Smooth muscle cell (in vitro differentiated cells): ENCODE data around the gene UTP14A. TPM values are rescaled to one million over a fixed set of nuclear protein-coding genes. Genes with fewer than 3 reads are reported as not detected.
A peak's percentile ranks its signal among the peaks of the same experiment; 100 is the strongest.

ENCODE experiments used
- DNase-seq: peaks from one replicate; lab custom pipeline; 2025; ENCODE audit not compliant: unreplicated experiment; lab: John Stamatoyannopoulos, UW
- H2AFZ ChIP-seq: fragments of 200-600 bp; sonication (generic); 2 replicates; pipeline ENCODE4 v1.6.0; 2016; ENCODE audit warnings: antibody characterized with exemption, low read depth, mild to moderate bottlenecking
- H3F3A ChIP-seq: fragments of 200-600 bp; sonication (generic); 2 replicates; pipeline ENCODE4 v1.6.0; 2017; ENCODE audit warnings: antibody characterized with exemption, low read depth
- H3K27ac ChIP-seq: fragments of 200-600 bp; sonication (generic); 2 replicates; pipeline ENCODE4 v1.5.1; 2016; ENCODE audit warnings: low read depth, mild to moderate bottlenecking
- H3K27me3 ChIP-seq: fragments of 200-600 bp; sonication (generic); 2 replicates; pipeline ENCODE4 v1.6.1; 2016; ENCODE audit warnings: low read depth, mild to moderate bottlenecking
- H3K36me3 ChIP-seq: fragments of 200-600 bp; sonication (generic); 2 replicates; pipeline ENCODE4 v1.5.1; 2016; ENCODE audit warnings: low read depth
- H3K4me1 ChIP-seq: fragments of 200-600 bp; sonication (generic); 2 replicates; pipeline ENCODE4 v1.5.1; 2016; ENCODE audit warnings: low read depth
- H3K4me2 ChIP-seq: fragments of 200-600 bp; sonication (generic); 2 replicates; pipeline ENCODE4 v1.6.0; 2016; ENCODE audit warnings: mild to moderate bottlenecking
- H3K4me3 ChIP-seq: fragments of 200-600 bp; sonication (generic); 2 replicates; pipeline ENCODE4 v1.5.1; 2016; ENCODE audit warnings: mild to moderate bottlenecking
- H3K79me2 ChIP-seq: fragments of 200-600 bp; sonication (generic); 2 replicates; pipeline ENCODE4 v1.6.0; 2016; ENCODE audit warnings: low read depth, mild to moderate bottlenecking
- H3K9ac ChIP-seq: fragments of 200-600 bp; sonication (generic); 2 replicates; pipeline ENCODE4 v1.6.0; 2016; ENCODE audit warnings: low read depth
- H3K9me3 ChIP-seq: fragments of 200-600 bp; sonication (generic); replicated peaks from 2 replicates; pipeline ENCODE4 v1.5.1; 2016; ENCODE audit warnings: low read depth
- H4K20me1 ChIP-seq: fragments of 200-600 bp; sonication (generic); 2 replicates; pipeline ENCODE4 v1.6.0; 2016; ENCODE audit warnings: low read depth
- CTCF ChIP-seq: fragments of 200-600 bp; sonication (generic); IDR thresholded peaks from 2 replicates; pipeline ENCODE4 v1.5.1; 2017; ENCODE audit warnings: borderline replicate concordance, mild to moderate bottlenecking, antibody characterized with exemption; ENCODE audit not compliant: insufficient read depth, poor library complexity, severe bottlenecking
- WGBS: methylation state at CpG from one replicate; pipeline ENCODE4 v1.1.7; 2016; ENCODE audit warnings: low lambda C conversion rate; 5-methylcytosine and 5-hydroxymethylcytosine counted together
- polyA plus RNA-seq: library from polyadenylated mRNA; unstranded; fragments of >200 nt; fragmentation: Nextera tagmentation; extraction: Ambion mirVana; gene quantifications from 2 replicates; pipeline ENCODE4 v1.2.1, GENCODE V29; 2016
- total RNA-seq: library from RNA; depleted of rRNA; stranded (reverse); fragments of >200 nt; gene quantifications from 2 replicates; pipeline ENCODE4 v1.2.3, GENCODE V29; 2014

UTP14A gene
- total and polyA plus RNA-seq, 2 experiments from 2014 or later, result 5.1 to 12.9 TPM

DNA sequence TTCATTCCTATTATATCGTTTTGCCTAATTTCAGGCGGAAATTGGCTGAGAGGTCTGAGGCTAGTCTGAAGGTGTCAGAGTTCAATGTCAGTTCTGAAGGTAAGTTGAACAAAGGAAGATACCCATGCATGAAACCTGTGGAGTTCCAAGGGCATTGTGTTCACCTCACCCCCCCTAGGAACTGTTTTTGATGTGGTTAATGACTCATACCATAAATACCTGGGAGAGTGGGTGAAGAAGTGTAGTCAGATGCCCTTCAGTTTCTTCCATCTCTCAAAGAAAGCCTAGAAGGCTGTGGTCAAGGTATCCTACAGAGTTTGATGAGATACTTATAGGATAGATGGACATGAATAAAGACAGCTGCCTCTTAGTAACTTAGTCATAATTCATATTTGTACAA, 2.7 kb downstream of the UTP14A start:
- no peaks in the 10 kb centered on the region for H3K9me3 ChIP-seq
- no peaks in the 10 kb centered on the region for H3K36me3 ChIP-seq
- no peak overlapping the region for H3K4me3 ChIP-seq
- H3K27ac ChIP-seq, result no peak overlapping the region
- H3K4me2 ChIP-seq, result no peak overlapping the region
- no peaks in the 10 kb centered on the region for H3K4me1 ChIP-seq
- TF ChIP-seq CTCF, result no peak
- no peak overlapping the region for H2AFZ ChIP-seq
- 68% methylated on average over 2 of the region's 2 CpGs for WGBS
- no peaks in the 10 kb centered on the region for H4K20me1 ChIP-seq
- H3K27me3 ChIP-seq, result no peaks in the 10 kb centered on the region
- H3K79me2 ChIP-seq, result peaks cover 7% of the 10 kb centered on the region
- no peaks in the 10 kb centered on the region for H3F3A ChIP-seq
- no peak for DNase-seq
- no peak overlapping the region for H3K9ac ChIP-seq

DNA sequence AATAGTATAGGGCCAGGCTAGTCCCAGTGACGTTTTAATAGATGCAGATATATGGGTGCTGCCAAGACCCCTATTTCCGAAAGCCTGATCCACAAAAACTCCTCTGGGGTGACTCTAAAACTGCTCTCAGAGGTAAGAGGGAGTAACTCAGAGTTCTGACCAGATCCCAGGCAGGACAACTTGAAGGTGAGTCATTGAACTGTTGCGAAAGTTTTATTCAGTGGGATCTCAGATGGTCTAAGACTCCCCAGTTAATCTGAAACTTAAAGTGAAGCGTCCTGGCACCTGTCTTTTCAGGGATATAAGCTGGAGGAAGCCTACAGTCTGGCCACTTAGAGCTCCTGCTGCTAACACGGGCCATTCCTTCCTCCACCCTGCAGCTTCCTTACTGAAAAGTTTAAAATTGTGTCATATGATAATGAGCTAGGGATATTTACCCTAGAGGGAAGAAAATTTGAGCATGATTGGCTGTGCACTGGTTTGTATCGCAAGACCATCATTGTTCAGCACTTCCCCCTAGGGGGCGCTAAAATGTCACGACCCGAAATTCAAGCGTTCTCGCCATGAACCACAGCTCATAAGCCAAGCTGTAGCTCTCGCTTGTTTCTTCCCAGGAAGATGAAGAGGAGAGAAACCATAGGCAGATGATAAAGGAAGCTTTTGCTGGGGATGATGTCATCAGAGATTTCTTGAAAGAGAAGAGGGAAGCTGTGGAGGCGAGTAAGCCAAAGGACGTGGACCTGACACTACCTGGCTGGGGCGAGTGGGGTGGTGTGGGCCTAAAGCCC, 19.5 kb downstream of the UTP14A start:
- Histone ChIP-seq H2AFZ (no peak overlapping the region), H3F3A (no peaks in the 10 kb centered on the region), H3K4me1 (no peaks in the 10 kb centered on the region), H3K4me2 (no peak overlapping the region), H3K9me3 (no peaks in the 10 kb centered on the region), H3K27ac (no peak overlapping the region), H3K9ac (no peak overlapping the region), H3K4me3 (no peak overlapping the region), H3K36me3 (peaks cover 4% of the 10 kb centered on the region), H4K20me1 (no peaks in the 10 kb centered on the region), H3K79me2 (no peaks in the 10 kb centered on the region), H3K27me3 (no peaks in the 10 kb centered on the region)
- peak; percentile 63 for TF ChIP-seq CTCF
- WGBS, result 46% methylated on average over 15 of the region's 15 CpGs
- DNase-seq, result peak; percentile 9

DNA sequence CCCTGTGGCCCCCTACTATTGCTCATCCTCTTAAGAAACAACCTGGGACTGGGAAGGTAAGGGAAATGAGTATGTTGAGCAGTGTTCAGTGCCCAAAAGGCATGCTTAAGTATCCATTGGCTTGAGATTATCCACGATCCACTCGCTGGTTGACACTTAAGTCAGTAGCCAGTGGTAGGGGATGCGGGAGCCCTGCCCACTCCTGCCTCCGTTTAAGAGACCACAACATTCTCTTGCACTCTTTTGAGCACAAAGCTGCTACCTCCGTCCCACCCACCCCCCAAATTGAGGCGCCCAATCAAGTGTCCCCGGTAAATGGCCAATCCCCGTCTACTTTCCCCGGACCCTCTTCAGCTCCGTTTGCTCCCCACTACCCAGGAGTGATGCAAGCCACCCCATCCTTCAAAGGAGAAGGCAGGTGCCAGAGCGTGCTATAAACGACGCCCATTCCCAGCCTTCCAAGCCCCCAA, 25.0 kb downstream of the UTP14A start:
- TF ChIP-seq CTCF, result no peak
- Histone ChIP-seq H4K20me1 (no peaks in the 10 kb centered on the region), H3K4me3 (peak overlapping the region; percentile 56), H2AFZ (peak overlapping the region; percentile 43), H3K27ac (peak overlapping the region; percentile 67), H3K9ac (peak overlapping the region; percentile 57), H3F3A (no peaks in the 10 kb centered on the region), H3K27me3 (peaks cover 3% of the 10 kb centered on the region), H3K4me2 (peak overlapping the region; percentile 83), H3K9me3 (no peaks in the 10 kb centered on the region), H3K36me3 (no peaks in the 10 kb centered on the region), H3K4me1 (no peaks in the 10 kb centered on the region), H3K79me2 (no peaks in the 10 kb centered on the region)
- 45% methylated on average over 13 of the region's 13 CpGs for WGBS
- DNase-seq, result no peak

- peaks cover 3% of the 10 kb centered on the region for H3K27me3 ChIP-seq
- H2AFZ ChIP-seq, result peak overlapping the region; percentile 43
- H3K9ac ChIP-seq, result peak overlapping the region; percentile 57
- H3K79me2 ChIP-seq, result no peaks in the 10 kb centered on the region
- H4K20me1 ChIP-seq, result no peaks in the 10 kb centered on the region
- DNase-seq, result peak; percentile 57
- no peaks in the 10 kb centered on the region for H3K4me1 ChIP-seq
- peak overlapping the region; percentile 56 for H3K4me3 ChIP-seq
- H3K4me2 ChIP-seq, result peak overlapping the region; percentile 83
- WGBS, result 27% methylated on average over 9 of the region's 41 CpGs
- no peak for TF ChIP-seq CTCF
- H3K27ac ChIP-seq, result peak overlapping the region; percentile 67
- no peaks in the 10 kb centered on the region for H3K9me3 ChIP-seq
- H3F3A ChIP-seq, result no peaks in the 10 kb centered on the region
- H3K36me3 ChIP-seq, result no peaks in the 10 kb centered on the region
These were observed 25.5 kb downstream of the UTP14A start for GRCh38 chrX:129931411-129932015.
